NOMO-1 treated with DMSO at 0.1 percent for 48 hours (cell line): ENCODE results near the gene SELENON.

Experiments
- DNase-seq: peaks from one replicate; lab custom pipeline; 2025; ENCODE audit not compliant: unreplicated experiment; lab: John Stamatoyannopoulos, UW

The SELENON gene

DNA sequence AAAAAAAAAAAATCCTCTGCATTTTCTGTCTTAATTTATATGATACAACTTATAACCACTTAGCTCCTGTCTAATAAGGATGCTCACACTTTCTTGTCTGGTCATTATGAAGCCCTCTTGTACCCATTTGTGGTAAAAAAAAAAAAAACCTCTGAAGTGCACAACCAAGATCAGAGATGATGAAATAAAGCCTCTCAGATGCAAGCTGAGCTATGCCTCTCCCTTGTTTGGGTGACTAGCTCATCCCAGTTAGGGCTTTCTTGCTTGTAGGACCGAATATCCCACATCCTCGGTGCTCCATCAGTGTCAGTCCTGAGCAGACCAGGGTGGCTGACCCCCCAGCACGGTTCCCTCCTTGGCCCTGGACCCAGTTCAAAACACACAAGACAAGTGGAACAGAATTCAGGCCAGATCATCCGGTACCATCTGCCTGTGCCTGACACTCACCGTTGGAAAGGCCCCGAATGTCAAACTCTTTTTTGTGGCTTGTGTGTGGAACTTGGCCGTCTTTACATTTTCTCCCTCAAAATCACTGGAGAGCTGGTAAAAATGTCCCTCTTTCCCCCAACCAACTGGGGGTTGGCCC, 6.3 kb upstream of the SELENON start:
- DNase-seq, result no peak

GRCh38 chr1:25794325-25794724, 5.7 kb upstream of the SELENON start:
- no peak for DNase-seq

DNA sequence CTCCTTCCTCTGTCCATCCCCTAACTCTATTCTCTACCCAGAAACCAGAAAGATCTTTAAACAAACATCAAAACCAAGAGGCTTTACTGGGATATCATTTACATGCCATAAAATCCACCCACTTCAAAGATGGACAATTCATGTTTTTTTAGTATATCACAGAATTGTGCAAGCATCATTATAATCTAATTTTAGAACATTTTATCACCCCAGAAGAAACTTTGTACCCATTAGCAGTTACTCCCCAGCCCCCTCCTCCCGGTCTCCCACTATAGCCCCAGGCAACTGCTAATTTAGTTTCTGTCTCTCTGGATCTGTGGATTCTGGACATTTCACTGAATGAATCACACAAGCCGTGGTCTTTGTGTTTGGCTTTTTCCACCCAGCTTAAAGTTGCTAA, 4.8 kb upstream of the SELENON start:
- DNase-seq, result no peak

DNA sequence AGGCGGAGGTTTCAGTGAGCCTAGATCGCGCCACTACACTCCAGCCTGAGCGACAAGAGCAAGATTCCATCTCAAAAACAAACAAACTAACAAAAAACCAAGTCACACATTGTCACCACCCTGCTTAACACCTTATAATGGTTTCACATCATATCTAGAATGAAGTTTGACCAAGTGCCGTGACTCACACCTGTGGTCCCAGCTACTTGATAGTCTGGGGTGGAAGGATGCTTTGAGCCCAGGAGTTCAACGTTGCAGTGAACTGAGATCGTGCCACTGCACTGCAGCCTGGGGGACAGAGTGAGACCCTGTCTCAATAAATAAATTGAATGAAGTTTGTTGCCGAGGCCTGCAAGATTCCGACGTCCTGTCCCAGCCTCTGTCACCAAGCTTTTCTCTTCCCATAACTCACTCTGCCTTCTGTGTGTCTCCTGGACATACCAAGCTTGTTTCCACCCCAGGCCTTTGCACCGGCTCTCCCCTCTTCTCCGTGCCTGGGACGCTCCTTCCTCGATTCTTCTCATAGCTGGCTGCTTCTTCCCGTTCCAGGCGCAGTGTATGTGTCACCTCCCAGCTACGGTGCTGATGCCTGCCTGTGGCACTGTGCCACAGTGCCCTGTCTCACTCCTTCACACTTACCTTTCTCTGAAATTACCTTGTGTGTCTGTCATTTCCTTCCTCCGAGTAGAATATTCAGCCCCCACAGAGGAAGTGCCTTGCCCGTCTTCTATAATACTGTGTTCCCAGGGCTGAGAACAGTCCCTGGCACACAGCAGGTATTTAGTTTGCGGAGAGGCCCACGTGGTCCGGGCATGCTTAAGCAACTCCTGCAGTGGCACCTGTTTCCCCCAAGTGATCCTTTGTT, 3.8 kb upstream of the SELENON start:
- no peak for DNase-seq

- DNase-seq, result peak; percentile 74
Measured at GRCh38 chr1:25796811-25797458, 3.1 kb upstream of the SELENON start.

DNA sequence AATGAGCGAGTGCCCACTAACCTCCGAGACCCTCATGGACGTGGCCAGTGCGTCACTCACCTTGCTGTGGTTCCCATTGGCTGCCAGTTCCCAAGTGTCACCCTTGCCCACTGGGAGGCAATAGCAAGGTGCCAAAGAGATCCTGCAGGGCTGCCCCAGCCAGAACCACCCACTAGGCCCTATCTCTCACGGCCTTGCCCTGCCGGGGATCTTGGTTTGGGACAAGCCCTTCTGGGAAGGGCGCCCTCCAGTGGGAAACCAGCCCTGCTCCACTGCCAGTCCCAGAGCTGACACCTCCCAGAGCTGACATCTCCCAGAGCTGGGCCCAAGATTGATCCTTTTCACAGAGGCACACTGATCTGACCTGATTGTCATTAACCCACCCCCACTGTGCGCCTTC, 2.1 kb upstream of the SELENON start:
- no peak for DNase-seq

DNA sequence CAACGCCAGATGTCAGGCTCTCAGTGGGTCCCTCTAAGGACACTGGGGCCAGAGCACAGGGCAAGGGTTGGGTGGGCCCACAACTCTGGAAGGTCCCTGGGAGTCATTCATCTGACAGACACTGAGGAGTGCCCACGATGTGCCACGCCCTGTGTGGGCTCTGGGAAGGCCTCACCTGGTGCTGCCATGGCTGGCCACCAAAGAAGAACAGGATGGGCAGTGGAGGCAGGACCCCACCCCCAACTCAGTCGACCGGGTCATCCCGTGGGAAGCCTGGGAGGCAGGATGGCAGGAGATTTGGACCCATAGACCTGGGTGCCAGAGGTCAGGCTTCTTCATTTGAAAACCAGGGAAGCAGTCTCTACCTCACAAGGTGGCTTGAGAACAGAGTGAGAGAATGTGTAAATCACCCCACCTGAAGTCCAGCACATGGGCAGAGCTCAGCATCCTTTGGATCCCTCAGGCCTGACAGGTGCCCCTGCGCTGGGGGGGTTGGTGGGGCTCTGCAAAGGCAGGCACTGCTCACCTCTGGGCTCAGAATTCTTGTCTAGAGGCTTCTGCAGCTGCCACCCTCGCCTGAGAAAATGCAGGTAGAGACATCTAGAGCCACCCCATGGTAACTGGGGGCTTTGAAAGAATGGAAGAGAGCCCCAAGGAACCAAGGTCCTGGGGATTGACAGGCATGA, 1.2 kb upstream of the SELENON start:
- DNase-seq, result no peak

DNA sequence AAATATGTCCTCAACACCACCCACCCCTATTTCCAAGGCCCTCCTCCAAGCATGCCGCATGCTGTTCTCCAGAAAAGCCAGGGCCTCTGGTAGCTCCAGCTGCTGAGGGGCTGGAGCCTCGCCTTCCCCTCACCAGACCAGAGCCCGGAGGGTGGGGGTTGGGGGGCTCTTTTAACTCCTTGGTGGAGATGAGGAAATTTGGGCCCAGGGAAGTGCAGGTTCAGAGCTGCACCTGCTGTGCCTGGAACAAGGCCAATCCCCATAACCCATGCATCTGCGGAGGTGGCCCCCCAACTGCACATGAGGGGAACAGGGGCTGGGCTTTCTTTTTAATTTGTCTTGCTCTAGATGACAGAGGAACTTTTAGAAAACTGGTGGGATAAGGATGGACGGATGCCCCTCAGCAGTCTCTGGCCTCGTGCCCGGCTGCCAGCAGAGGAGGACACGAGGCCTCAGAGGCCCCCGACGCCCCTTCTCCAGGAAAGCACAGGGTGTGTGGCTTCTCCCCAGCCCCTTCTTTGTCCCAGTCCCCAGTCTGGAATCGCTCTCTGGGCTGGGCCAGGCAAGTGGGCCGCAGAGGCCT, 550 bp upstream of the SELENON start:
- DNase-seq, result no peak

- DNase-seq, result no peak
Measured at GRCh38 chr1:25800703-25801377, 847 bp downstream of the SELENON start.

DNA sequence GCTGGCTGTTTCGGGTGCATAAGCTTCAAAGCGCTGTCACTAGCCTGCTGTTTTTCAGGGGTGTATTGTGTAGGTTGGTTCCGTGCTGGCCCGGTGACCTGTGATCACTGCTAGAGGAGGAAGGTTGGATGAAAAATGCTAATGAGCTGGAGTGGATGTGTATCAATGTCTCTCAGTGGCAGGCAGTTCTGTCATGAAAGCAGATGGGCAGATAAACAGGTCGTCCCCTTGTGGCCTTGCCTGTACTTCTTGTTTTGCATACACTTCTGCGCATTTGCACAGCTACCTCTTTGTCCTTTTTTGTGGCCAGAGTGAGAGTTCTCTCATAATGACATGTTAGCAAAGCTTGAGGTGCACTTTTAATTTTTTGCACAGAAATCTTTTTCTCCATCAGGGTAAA, 2.9 kb downstream of the SELENON start:
- no peak for DNase-seq

GRCh38 chr1:25803368-25803767, 3.4 kb downstream of the SELENON start:
- no peak for DNase-seq

DNA sequence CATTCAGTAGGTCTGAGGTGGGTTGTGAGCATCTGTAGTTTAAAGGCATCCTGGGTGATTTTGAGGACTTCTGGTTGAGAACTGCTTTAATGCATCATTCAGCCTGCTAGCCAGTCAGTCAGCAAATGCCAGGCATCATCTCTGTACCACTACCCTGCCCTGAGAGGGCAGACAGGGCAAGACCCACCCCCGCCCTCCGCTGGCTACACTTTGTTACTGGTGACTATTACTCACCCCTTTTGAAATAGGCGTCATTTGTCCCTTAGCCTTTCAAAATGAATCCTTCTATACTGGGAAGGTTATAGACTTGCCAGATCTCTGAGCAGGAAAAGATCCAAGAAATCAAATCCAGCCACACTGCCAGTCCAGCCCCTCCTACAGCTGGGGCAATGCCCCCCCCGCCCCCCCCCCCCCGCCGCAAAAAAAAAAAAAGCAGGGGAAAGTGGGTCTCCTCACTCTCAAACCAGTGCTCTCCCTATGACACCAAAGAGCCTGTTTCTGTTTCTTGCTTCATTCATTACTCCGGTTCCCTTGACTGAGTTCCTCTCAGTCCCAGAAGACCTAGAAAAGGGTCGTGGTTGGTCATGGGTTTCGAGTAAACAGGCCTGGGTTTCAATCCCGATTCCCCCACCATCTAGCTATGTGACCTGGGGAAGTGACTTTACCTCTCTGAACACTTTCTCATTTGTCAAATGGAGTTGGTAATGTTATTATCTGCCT, 4.4 kb downstream of the SELENON start:
- DNase-seq, result no peak

- DNase-seq, result no peak
Measured at GRCh38 chr1:25804964-25805862, 5.2 kb downstream of the SELENON start.

GRCh38 chr1:25805863-25806225, 5.9 kb downstream of the SELENON start:
- DNase-seq, result no peak

DNA sequence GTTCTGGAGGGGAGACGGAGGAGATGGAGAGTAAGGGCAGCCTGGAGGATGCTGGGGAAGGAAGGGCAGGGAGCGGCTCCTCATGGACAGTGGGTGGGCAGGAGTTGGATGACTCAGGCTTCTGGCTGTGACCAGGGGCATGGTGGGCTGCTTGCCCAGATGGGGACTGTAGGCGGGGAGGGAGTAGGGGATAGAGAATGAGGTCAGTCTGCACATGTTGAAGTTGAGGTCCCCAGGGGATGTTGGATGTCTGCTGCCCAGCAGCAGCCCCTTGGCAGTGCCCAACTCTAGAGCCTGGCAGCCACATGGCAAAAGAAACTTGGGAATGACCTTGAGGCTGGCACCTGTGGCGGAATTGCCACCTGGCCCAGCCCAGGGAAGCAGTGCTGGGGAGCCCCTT, 6.4 kb downstream of the SELENON start:
- no peak for DNase-seq

DNA sequence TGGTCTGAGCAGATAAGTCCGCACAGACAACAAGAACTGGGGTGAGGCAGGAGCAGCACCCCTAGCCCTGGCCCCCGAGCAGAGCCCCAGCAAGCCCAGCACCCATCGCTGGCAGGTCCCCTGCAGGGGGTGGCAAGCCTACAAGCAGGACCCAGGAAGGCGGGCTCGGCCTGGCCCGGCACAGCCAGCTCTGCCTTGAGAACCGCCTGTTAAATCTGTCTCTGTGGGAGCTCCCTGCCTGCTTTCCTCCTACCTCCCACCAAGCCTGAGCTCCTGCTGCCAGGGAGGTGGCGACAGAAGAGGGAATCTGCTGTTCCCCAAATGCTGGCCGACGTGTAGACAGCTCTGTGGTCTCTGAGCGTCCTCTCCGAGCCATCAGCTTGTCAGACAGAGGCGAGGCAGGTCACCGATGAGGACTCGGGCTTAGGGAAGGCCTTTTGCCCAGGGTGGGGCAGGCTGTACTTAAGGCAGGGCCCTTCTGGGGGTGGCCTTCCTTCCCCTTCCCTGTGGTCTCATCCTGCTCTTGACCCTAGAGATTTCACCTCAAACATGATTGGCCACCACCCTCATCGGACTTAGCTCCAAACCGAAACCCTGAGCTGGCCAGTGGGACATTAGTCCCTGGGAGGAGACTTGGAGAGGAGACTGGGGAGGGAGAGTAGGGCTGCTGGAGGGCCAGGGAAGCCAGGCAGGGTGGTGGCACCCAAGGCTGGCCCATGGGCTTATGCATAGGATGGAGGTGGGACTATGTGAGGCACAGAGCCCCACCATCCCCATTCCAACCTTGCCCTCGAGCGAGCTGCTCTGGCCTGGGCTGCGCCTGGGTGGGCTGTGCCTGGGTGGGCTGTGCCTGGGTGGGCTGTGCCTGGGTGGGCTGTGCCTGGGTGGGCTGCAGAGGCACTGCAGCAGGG, 7.7 kb downstream of the SELENON start:
- no peak for DNase-seq

DNA sequence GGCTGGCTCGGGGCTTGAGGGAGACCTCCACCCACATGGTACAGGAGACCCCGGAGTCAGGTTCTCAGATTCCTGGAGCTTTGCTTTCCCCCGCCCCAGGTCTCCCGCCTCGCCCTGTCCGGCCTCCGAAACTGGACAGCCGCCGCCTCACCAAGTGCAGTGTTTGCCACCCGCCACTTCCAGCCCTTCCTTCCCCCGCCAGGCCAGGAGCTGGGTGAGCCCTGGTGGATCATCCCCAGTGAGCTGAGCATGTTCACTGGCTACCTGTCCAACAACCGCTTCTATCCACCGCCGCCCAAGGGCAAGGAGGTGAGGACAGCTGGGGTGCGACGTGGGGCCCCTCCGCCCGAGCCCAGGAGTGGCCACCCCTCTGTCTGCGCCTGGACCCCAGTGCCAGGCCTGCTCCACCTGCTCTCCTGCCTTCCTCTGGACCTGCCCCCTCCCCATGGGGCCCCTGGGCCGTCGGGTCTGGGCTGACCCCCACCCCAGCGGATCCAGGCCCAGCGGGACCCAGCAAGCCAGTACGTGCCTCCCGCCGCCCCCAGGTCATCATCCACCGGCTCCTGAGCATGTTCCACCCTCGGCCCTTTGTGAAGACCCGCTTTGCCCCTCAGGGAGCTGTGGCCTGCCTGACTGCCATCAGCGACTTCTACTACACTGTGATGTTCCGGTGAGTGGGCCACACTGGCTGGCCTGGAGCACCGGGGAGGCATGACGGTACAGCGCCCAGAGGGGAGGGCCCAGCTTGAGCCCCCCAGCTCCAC, 8.7 kb downstream of the SELENON start:
- DNase-seq, result no peak
